HG03378 (cell line): ENCODE results near the gene AHDC1.
"Not testable (repeated sequence)": the region's sequence is repeated elsewhere in the genome, so short reads cannot be mapped to it uniquely, and the experiment has no call there.

Source experiments
- ATAC-seq: cut with Tn5 transposase; IDR thresholded peaks from one replicate; pipeline ENCODE4 v1.9.1; 2021; ENCODE audit warnings: mild to moderate bottlenecking, moderate library complexity; ENCODE audit not compliant: unreplicated experiment

Gene AHDC1

DNA sequence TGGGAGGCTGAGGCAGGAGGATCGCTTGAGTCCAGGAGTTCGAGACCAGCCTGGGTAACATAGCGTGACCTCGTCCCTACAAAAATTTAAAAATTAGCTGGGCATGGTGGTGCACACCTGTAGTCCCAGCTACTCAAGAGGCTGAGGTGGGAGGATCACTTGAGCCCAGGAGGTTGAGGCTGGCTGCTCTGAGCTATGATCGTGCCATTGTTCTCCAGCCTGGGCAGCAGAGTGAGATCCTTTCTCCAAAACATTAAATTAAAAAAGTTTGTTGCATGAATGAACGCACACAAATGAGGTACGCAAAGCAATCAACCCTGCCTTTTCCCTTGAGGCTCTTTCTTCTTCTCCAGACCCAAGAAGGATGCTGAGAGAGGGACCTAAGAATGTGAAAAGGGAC, 50.1 kb downstream of the AHDC1 start:
- not testable (repeated sequence) for ATAC-seq

DNA sequence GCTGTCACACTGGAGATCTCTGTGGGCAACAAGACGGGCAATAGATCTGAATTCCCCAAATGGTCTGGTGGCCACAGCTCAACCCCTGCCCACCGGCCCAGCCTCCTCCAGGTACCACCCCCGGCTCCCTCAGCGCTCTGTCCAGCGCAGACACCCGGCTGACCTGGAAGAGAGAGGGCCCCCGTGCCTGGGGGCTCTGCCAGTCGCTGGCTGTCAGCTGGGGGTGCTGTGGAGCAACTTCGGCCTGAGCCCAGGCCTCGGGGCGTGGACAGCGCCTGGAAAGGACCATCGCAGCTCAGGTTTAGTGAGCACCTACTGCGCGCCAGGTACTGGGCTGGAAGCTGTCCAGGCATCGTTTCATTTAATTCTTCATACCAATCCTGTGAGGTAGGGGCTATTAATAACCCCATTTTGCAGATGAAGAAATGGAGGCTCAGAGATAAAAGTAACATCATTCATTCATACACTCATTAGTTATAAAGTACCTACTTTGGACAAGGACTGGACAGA, 51.0 kb downstream of the AHDC1 start:
- ATAC-seq, result no peak

GRCh38 chr1:27551953-27552312, 52.0 kb downstream of the AHDC1 start:
- no peak for ATAC-seq

DNA sequence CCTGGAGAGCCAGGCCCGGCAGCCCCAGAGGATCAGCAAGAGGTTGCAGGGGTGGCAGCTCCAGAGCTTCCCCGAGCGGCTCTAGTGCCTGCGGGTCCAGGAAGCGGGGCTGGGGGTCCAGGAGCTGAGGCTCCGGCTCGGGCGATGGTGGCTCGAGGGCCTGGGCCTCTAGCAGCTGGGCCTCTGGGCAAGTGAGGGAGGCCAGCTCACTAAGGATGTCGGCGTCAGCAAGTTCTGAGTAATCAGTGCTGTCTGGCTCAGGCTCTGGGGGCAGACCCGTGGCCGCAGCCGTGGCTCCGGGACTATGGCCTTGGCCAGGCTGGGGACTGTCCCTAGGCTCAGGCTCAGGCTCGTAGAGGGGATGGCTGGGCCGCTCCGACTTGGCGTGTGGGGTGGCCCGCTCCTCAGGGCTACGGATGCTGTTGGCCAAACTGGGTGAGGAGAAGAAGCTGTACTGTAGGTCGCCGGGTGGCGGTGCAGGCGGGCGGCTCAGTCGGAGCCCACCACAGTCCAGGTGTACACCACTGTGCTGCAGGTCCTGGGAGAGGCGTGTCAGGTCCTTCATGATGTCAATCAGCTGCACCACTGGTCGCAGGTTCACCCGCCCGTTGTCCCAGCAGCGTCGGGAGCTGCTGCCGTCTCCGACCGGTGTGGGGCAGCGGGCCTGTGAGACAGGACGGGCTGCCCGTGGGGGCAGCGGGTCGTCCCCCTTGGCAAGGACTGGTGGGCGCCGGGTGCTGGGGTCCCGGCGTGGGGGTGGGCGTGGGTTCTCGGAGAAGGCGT, 52.6 kb downstream of the AHDC1 start:
- no peak for ATAC-seq

- no peak for ATAC-seq
These were observed 53.3 kb downstream of the AHDC1 start for GRCh38 chr1:27550510-27551169.

- ATAC-seq, result no peak
These were observed 54.0 kb downstream of the AHDC1 start for GRCh38 chr1:27549807-27550408.

GRCh38 chr1:27548858-27549719, 54.9 kb downstream of the AHDC1 start:
- no peak for ATAC-seq

GRCh38 chr1:27548136-27548853, 55.6 kb downstream of the AHDC1 start:
- no peak for ATAC-seq

DNA sequence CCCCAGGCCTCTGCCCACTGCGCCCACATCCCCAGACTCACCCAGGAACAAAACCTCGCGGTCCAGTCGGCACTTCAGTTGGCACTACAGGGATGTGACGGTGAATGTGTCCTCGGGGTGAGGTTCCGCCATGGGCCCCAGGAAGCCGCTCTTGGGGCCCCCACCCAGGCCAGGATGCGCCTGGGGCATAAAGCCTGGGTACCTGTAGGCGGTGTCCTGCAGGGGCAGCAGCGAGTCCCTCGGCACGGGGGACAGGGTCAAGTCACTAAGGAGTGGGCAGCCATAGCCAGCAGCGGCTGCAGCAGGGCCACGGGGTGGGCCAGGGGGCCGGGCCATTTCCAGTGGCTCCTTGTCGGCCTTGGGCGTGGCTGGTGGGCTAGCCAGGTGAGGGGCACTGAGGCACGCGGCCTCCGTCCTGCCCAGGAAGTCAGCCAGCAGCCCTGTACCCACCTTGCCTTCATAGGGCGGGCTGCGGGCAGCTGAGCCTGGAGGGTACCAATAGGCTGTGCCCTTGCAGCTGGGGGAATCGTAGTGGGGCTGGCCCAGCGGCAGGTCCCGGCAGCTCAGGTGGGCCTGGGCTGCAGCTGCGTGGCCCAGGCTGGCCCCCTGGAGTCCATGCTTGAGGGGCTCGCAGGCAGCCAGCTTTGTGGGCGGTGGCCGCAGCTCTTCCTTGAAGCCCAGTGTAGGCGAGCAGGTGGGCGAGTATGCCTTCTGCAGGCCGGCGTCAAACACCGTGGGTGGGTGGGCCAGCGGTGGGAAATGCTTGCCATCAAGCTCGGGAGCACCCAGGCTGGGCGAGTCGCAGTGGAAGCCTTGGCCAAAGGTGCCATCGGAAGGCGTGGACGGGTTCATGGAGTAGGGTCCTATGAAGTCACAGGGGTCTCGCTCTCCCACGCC, 56.5 kb downstream of the AHDC1 start:
- ATAC-seq, result no peak

- no peak for ATAC-seq
These were observed 58.1 kb downstream of the AHDC1 start for GRCh38 chr1:27545876-27546275.

GRCh38 chr1:27545271-27545670, 58.7 kb downstream of the AHDC1 start:
- no peak for ATAC-seq

DNA sequence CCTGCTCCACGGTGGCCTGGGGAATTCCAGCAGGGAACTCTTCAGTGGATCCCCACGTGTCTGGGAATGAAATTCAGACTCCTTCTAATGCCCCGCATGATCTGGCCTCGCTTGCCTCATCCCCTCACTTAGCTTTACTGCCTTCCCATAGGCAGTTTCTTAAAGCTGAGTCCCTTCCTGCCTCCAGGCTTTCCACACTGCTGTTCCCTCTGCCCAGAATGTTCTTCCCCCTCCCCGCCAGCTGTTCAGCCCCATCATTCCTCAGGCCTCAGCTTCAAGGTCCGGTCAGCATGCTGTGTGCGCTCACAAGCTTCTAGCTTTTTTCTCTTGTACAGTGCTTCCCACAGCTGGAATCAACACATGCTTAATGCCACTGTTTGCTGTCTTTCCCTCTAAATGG, 59.1 kb downstream of the AHDC1 start:
- no peak for ATAC-seq

- no peak for ATAC-seq
These were observed 60.7 kb downstream of the AHDC1 start for GRCh38 chr1:27543284-27543683.

DNA sequence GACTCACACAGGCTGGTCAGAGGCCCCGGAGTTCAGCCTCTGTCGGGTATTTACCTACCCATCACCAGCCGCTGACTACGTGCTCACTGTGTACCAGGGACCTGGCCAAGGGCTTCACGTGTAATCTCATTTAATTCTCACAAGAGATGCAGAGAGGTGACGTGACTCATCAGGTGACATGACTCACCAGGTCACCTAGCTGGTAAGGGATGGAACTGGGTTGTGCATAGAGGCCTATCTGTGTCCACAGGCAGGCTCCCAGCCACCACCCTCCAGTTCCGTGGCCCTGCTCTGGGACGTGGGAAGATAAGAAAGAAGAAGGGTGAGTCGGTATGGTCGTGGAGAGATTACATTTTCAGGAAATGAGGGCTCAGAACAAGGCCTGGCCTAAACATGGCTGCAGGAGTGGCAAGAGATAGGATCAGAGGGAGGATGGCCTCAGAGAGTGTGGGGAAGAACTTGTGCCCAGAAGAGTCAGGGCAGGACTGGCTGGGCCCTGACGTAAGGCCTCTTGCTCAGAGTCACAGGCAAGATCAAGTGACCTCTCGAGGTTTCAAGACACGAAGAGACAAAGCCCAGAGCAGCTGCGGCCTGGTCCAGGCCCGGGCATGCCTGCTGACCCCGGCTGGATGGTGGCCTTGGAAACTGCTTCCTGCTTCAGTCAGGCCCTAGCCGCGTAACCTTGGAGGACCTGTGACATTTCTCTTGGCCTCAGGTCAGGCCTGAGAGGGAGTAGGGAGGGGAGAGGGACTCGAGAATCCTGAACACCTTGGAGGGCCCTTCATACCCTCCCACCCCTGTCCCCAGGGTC, 61.3 kb downstream of the AHDC1 start:
- no peak for ATAC-seq

- ATAC-seq, result no peak
These were observed 63.8 kb downstream of the AHDC1 start for GRCh38 chr1:27539901-27540861.

DNA sequence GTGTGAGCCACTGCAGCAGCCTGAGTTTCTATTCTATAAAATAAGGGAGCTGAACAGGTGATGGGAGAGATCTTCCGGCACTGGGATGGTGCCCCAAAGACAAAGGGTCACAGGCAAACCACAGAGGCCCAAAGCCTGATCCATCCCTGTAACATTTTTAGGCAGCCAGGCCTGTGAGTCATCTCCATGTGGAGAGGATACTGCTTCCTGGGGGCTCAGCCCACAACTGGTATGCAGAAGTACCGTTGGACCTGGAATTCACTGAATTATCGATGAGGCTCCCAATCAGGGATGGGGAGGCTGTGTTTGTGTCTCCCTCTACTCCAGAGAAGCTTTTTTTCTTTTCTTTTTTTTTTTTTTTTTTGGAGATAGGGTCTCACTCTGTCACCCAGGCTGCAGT, 65.2 kb downstream of the AHDC1 start:
- ATAC-seq, result no peak

DNA sequence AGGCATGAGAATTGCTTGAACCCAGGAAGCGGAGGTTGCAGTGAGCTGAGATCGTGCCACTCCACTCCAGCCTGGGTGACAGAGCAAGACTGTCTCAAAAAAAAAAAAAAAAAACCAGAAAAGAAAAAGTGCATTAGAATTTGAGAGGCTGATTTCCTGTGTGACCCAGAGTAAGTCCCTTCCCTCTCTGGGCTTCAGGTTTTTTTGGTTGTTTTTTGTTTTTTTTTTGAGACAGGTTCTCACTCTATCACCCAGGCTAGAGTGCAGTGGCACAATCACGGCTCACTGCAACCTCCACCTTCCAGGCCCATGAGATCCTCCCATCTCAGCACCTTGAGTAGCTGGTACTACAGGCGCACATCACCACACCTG, 65.7 kb downstream of the AHDC1 start:
- not testable (repeated sequence) for ATAC-seq
